Panc1 (cell line): ENCODE results near the gene PRRX2. TPM values are rescaled to one million over a fixed set of nuclear protein-coding genes. Genes with fewer than 3 reads are reported as not detected.

Experiments
- ATAC-seq: fragments of 200-7000 bp; cut with Tn5 transposase; 2 replicates; pipeline ENCODE4 v1.9.1; 2020; ENCODE audit warnings: mild to moderate bottlenecking, moderate library complexity
- BruUV-seq: library from RNA; stranded (reverse); fragments of 400-500 nt; replicated peaks from 2 replicates; lab custom pipeline; 2021; lab: Mats Ljungman, UMichigan
- CTCF ChIA-PET: fragments of 300-600 bp; sonication (Branson Sonifier 250); formaldehyde crosslinking; loops from one replicate; lab custom pipeline; 2022; ENCODE audit warnings: antibody characterized with exemption; lab: Charles Lee
- POLR2A ChIA-PET: fragments of 300-600 bp; sonication (Branson Sonifier 250); formaldehyde crosslinking; loops from one replicate; lab custom pipeline; 2022; ENCODE audit warnings: antibody characterized with exemption; lab: Charles Lee
- DNase-seq: peaks from one replicate; pipeline ENCODE4 v3.0.0-alpha.2; 2010; ENCODE audit warnings: low read depth, low spot score
- H3K27ac ChIP-seq: 2 replicates; pipeline ENCODE4 v1.5.1; 2011; ENCODE audit warnings: mild to moderate bottlenecking, low read length, inconsistent platforms
- H3K27me3 ChIP-seq: fragments of 200-500 bp; sonication (Bioruptor generic); 2 replicates; pipeline ENCODE4 v1.6.0; 2014; ENCODE audit warnings: low read length, inconsistent platforms; ENCODE audit not compliant: control insufficient read depth, insufficient read depth
- H3K36me3 ChIP-seq: fragments of 200-500 bp; sonication (Bioruptor generic); 2 replicates; pipeline ENCODE4 v1.5.1; 2014; ENCODE audit warnings: inconsistent platforms, mild to moderate bottlenecking, low read length, moderate library complexity; ENCODE audit not compliant: control insufficient read depth, insufficient read depth
- H3K4me1 ChIP-seq: 2 replicates; pipeline ENCODE4 v1.5.1; 2011; ENCODE audit warnings: inconsistent platforms, mild to moderate bottlenecking, low read length, moderate library complexity; ENCODE audit not compliant: control insufficient read depth, insufficient read depth
- H3K4me3 ChIP-seq, 2 experiments: 2 replicates each; pipeline ENCODE4 v1.5.1; 2011 to 2012; ENCODE audit warnings: low read depth in 2 of 2, low read length in 2 of 2, mild to moderate bottlenecking in 2 of 2, inconsistent platforms in 1 of 2, moderate library complexity in 1 of 2
- H3K9me3 ChIP-seq: fragments of 200-500 bp; sonication (Bioruptor generic); 2 replicates; pipeline ENCODE4 v1.5.1; 2014; ENCODE audit warnings: low read depth, mild to moderate bottlenecking, inconsistent platforms, low read length, moderate library complexity; ENCODE audit not compliant: control insufficient read depth, insufficient read depth
- CTCF ChIP-seq: fragments of 450-650 bp; IDR thresholded peaks from 2 replicates; pipeline ENCODE4 v1.5.1; 2017; ENCODE audit warnings: mild to moderate bottlenecking
- POLR2AphosphoS5 ChIP-seq: IDR thresholded peaks from 2 replicates; pipeline ENCODE4 v1.6.1; 2012; ENCODE audit warnings: mild to moderate bottlenecking, low read depth, low read length, moderate library complexity
- REST ChIP-seq, 2 experiments: IDR thresholded peaks; 2 replicates each; pipeline ENCODE4 v1.6.1; 2011 to 2012; ENCODE audit warnings: low read depth in 2 of 2, control low read depth in 1 of 2, low read length in 1 of 2, mild to moderate bottlenecking in 1 of 2, moderate library complexity in 1 of 2; ENCODE audit not compliant: insufficient read depth in 1 of 2
- SIN3A ChIP-seq: IDR thresholded peaks from 2 replicates; pipeline ENCODE4 v1.6.1; 2012; ENCODE audit warnings: low read depth, mild to moderate bottlenecking, low read length, moderate library complexity, borderline replicate concordance; ENCODE audit not compliant: insufficient read depth
- TCF7L2 ChIP-seq: IDR thresholded peaks from 2 replicates; pipeline ENCODE4 v1.6.1; 2011; ENCODE audit warnings: mild to moderate bottlenecking, low read depth, low read length, inconsistent platforms
- in situ Hi-C: cut with HindIII; loops from 2 replicates; pipeline ENCODE4 v1.10.0; 2016; ENCODE audit warnings: low sequenced_read_pairs, low pct_unique_long_range_greater_than_20kb
- intact Hi-C: fragments of 100-400 bp; cut with micrococcal nuclease; formaldehyde crosslinking; loops from one replicate; pipeline ENCODE4 v1.10.0; 2022; ENCODE audit not compliant: unreplicated experiment
- total RNA-seq: library from RNA; stranded (reverse); gene quantifications from one replicate; pipeline ENCODE4 v1.2.1, GENCODE V29; 2021; ENCODE audit not compliant: unreplicated experiment

PRRX2 gene
- total RNA-seq, 1 experiment from 2014 or later: 6.3 TPM

- in situ Hi-C loops: no loop called here
- POLR2A ChIA-PET: interaction anchor here (0.6 kb wide), 1 partner anchor 1267 kb away, joined by 4 read pairs; no protein-coding TSS in a partner anchor
Measured at GRCh38 chr9:129671519-129671918, 6.1 kb downstream of the PRRX2 start.

GRCh38 chr9:129672702-129673101 is 7.3 kb downstream of the PRRX2 start:
- H3K27ac ChIP-seq: no peak overlapping the region
- POLR2A ChIA-PET: interaction anchor here (0.6 kb wide), 1 partner anchor 54 kb away, joined by 5 read pairs; no protein-coding TSS in a partner anchor
- H3K9me3 ChIP-seq: no peaks in the 10 kb centered on the region
- no peak for ATAC-seq
- in situ Hi-C loops: no loop called here
- CTCF ChIA-PET: no interaction called here
- no peak overlapping the region for H3K4me3 ChIP-seq
- H3K4me1 ChIP-seq: no peaks in the 10 kb centered on the region
- no peaks in the 10 kb centered on the region for H3K27me3 ChIP-seq
- TF ChIP-seq CTCF: no peak
- TF ChIP-seq SIN3A: no peak
- TF ChIP-seq TCF7L2: no peak
- H3K36me3 ChIP-seq: no peaks in the 10 kb centered on the region
- intact Hi-C loops: no loop called here
- no peak for DNase-seq
- no TSS peak for BruUV-seq

More at GRCh38 chr9:129671519-129671918, 6.1 kb downstream of the PRRX2 start:
- Histone ChIP-seq H3K4me3 (no peak overlapping the region), H3K36me3 (no peaks in the 10 kb centered on the region), H3K27ac (no peak overlapping the region), H3K27me3 (no peaks in the 10 kb centered on the region), H3K4me1 (no peaks in the 10 kb centered on the region), H3K9me3 (no peaks in the 10 kb centered on the region)
- CTCF ChIA-PET: no interaction called here
- TF ChIP-seq SIN3A (no peak), CTCF (no peak), TCF7L2 (no peak), REST (IDR thresholded peaks at IDR 0.05; ENCODE audit: insufficient read depth in 1 of 2, low read depth in 2 of 2, low read length in 1 of 2) (no peak), POLR2AphosphoS5 (no peak)
- ATAC-seq (peak; percentile 32; the same call in 1 of the 2 replicates), DNase-seq (no peak)
- intact Hi-C loops: no loop called here
- no TSS peak for BruUV-seq
